Stomach smooth muscle (tissue), 2 donors: ENCODE results near the gene RLF.
"Not testable (repeated sequence)": the region's sequence is repeated elsewhere in the genome, so short reads cannot be mapped to it uniquely, and the experiment has no call there.

Source experiments
- H3K27ac ChIP-seq: one replicate; pipeline ENCODE4 v1.7.0; 2013; ENCODE audit warnings: mild to moderate bottlenecking, low read length, inconsistent platforms
- H3K27me3 ChIP-seq, 2 donors: one replicate each; pipeline ENCODE4 v1.7.0; 2013; ENCODE audit warnings: low read length in 2 of 2; ENCODE audit not compliant: insufficient read depth in 2 of 2, control insufficient read depth in 1 of 2
- H3K36me3 ChIP-seq, 2 donors: one replicate each; pipeline ENCODE4 v1.7.0; 2013; ENCODE audit warnings: low read length in 2 of 2; ENCODE audit not compliant: control insufficient read depth in 2 of 2, insufficient read depth in 2 of 2
- H3K4me1 ChIP-seq: one replicate; pipeline ENCODE4 v1.7.0; 2013; ENCODE audit warnings: low read length; ENCODE audit not compliant: control insufficient read depth, insufficient read depth
- H3K4me3 ChIP-seq, 2 donors: one replicate each; pipeline ENCODE4 v1.7.0; 2013; ENCODE audit warnings: low read length in 2 of 2
- H3K9ac ChIP-seq, 2 donors: one replicate each; pipeline ENCODE4 v1.7.0; 2013; ENCODE audit warnings: low read length in 2 of 2, mild to moderate bottlenecking in 1 of 2
- H3K9me3 ChIP-seq, 2 donors: one replicate each; pipeline ENCODE4 v1.7.0; 2013; ENCODE audit warnings: low read length in 2 of 2; ENCODE audit not compliant: control insufficient read depth in 2 of 2
- donor health status: healthy.
- donor health status: Pancreatic carcinoma.

Gene RLF

DNA sequence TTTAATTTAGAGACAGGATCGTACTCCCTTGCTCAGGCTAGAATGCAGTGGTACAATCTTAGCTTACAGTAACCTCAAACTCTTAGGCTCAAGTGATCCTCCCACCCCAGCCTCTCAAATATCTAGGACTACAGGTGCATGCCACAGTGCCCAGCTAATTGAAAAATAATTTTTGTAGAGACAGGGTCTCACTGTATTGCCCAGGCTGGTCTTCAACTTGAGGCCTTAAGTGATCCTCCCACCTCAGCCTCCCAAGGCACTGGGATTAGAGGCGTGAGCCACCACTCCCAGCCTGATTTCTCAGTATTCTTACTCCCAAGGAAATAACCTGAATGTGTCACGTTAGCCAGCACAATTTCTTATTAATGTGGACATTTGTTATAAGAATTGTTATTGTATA lies 9.8 kb downstream of the RLF start:
- no peak overlapping the region for H3K4me3 ChIP-seq
- H3K27me3 ChIP-seq, result no peaks in the 10 kb centered on the region
- H3K36me3 ChIP-seq, result peaks cover 0 to 2% of the 10 kb centered on the region in 2 donors
- H3K9ac ChIP-seq, result no peak overlapping the region
- H3K9me3 ChIP-seq, result no peaks in the 10 kb centered on the region
- no peak overlapping the region for H3K27ac ChIP-seq
- H3K4me1 ChIP-seq, result no peaks in the 10 kb centered on the region

DNA sequence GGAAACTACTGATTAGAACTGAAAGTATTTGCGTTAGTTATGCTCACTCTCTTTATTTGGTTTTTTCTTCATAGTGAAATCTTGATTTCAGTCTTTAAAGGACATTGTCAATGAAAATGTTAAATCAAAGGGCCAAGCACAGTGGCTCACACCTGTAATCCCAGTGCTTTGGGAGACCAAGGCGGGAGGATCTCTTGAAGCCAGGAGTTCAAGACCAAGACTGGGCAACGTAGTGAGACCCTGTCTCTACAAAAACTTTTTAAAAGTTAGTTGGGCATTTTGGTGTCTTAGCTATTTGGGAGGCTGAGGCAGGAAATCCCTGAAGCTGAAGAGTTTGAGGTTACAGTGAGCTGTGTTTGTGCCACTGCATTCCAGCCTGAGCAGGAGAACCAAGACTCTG lies 13.6 kb downstream of the RLF start:
- H3K4me3 ChIP-seq, result no peak overlapping the region
- no peaks in the 10 kb centered on the region for H3K9me3 ChIP-seq
- H3K27ac ChIP-seq, result no peak overlapping the region
- H3K4me1 ChIP-seq, result no peaks in the 10 kb centered on the region
- H3K36me3 ChIP-seq, result peaks cover 0 to 2% of the 10 kb centered on the region in 2 donors
- no peak overlapping the region for H3K9ac ChIP-seq
- no peaks in the 10 kb centered on the region for H3K27me3 ChIP-seq

DNA sequence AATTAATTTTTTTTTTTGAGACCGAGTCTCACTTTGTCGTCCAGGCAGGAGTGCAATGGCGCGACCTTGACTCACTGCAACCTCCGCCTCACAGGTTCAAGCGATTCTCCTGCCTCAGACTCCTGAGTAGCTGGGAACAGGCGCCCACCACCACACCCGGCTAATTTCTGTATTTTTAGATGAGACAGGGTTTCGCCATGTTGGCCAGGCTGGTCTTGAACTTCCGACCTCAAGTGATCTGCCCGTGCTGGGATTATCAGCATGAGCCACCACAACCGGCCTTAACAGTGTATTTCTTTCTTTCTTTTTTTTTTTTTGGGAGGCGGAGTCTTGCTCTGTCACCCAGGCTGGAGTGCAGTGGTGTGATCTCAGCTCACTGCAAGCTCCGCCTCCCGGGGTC lies 15.8 kb downstream of the RLF start:
- H3K9me3 ChIP-seq, H3K4me3 ChIP-seq, H3K36me3 ChIP-seq, H3K27me3 ChIP-seq, H3K4me1 ChIP-seq, H3K27ac ChIP-seq, H3K9ac ChIP-seq: not testable (repeated sequence)

DNA sequence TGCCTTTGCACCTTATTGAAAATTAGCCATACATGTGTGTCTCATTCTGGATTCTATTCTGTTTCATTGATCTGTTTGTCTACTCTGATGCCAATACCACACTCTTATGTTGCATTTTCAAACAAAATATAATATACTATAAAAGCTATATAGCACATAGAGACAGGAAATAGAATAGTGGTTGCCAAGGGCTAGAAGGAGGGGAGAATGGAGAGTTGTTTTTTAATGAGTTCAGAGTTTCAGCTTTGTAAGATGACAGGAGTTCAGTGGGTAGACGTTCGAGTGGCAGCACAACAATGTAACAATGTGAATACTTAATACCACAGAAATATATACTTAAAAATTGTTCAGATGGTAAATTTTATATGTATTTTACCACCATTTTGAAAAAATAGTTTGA lies 17.0 kb downstream of the RLF start:
- H3K36me3 ChIP-seq, result no peaks in the 10 kb centered on the region
- H3K9me3 ChIP-seq, result no peaks in the 10 kb centered on the region
- H3K27ac ChIP-seq, result no peak overlapping the region
- peaks cover 4% of the 10 kb centered on the region for H3K4me1 ChIP-seq
- H3K4me3 ChIP-seq, result no peak overlapping the region
- H3K9ac ChIP-seq, result no peak overlapping the region
- H3K27me3 ChIP-seq, result no peaks in the 10 kb centered on the region

DNA sequence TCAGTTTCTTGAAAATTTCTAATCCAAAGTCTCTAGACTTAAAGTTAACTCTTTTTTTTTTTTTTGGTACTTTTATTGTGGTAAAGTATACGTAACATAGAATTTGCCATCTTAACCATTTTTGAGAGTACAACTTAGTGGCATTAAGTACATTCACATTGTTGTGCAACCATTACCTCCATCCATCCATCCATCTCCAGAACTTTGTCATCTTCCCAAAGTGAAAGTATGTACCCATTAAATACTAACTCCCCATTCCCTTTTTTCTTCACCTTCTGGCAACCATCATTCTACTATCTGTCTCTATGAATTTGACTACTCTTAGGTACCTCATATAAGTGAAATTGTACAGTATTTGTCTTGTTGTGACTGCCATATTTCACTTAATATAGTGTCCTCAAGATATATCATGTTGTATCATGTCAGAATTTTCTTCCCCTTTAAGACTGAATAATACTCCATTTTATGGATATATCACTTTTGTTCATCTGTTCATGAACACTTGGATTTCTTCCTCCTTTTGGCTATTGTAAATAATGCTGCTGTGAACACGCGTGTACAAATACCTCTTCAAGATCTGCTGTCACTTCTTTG lies 18.4 kb downstream of the RLF start:
- Histone ChIP-seq H3K27ac (no peak overlapping the region), H3K36me3 (no peaks in the 10 kb centered on the region), H3K4me1 (peaks cover 8% of the 10 kb centered on the region), H3K9me3 (no peaks in the 10 kb centered on the region), H3K9ac (no peak overlapping the region), H3K27me3 (no peaks in the 10 kb centered on the region), H3K4me3 (no peak overlapping the region)

DNA sequence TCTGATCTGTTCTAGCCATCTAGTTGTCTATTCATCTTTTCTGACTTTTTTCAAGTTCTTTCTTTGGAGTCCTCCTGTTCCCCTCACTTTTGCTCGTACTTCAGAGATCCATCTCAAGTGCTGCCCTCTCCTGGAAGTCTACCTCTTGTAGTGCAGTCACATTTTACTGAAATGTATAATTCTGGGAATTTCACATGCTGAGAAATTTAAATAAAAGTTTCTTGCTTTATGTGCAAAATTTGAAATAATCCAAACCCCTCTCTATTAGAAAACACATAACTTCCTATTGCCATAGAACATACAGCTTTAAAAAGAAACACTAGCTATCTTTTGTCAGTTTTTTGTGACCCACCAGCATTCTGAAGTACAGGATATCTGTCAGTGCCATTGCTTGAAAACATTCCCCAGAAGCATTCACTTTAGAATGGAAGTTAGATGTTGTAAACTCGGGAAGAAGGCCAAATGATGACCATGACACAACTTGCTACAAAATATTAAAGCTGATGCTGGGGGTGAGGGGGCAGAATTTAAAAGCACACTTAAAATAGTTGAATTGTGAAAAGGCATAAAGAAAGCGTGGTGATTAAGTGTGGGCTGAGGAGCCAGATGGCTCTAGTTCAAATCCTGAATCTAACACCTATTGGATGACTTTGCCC lies 22.0 kb downstream of the RLF start:
- Histone ChIP-seq H3K36me3 (no peaks in the 10 kb centered on the region), H3K27ac (no peak overlapping the region), H3K9ac (no peak overlapping the region), H3K27me3 (no peaks in the 10 kb centered on the region), H3K9me3 (no peaks in the 10 kb centered on the region), H3K4me1 (peaks cover 14% of the 10 kb centered on the region), H3K4me3 (no peak overlapping the region)

DNA sequence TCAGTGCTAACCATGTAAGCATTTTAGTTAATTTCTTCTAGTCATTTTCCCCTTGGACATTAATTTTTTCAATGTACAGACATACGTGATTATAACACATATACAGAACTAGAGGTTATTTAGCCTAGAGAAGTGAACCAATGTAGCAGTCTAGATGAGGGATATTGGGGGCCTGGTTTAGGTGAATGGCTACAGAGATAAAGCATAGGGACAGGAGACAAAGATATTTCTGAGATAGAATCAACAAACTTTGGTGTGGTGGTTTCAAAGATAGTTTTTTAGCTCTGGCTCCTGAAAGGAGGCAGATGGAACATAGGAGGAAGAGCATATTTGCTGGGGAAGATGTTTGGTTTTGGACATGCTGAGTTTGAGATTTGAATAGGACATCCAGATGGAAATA lies 23.0 kb downstream of the RLF start:
- H3K4me1 ChIP-seq, result peaks cover 14% of the 10 kb centered on the region
- H3K4me3 ChIP-seq, result no peak overlapping the region
- no peaks in the 10 kb centered on the region for H3K36me3 ChIP-seq
- H3K9ac ChIP-seq, result no peak overlapping the region
- H3K27ac ChIP-seq, result no peak overlapping the region
- no peaks in the 10 kb centered on the region for H3K9me3 ChIP-seq
- no peaks in the 10 kb centered on the region for H3K27me3 ChIP-seq

DNA sequence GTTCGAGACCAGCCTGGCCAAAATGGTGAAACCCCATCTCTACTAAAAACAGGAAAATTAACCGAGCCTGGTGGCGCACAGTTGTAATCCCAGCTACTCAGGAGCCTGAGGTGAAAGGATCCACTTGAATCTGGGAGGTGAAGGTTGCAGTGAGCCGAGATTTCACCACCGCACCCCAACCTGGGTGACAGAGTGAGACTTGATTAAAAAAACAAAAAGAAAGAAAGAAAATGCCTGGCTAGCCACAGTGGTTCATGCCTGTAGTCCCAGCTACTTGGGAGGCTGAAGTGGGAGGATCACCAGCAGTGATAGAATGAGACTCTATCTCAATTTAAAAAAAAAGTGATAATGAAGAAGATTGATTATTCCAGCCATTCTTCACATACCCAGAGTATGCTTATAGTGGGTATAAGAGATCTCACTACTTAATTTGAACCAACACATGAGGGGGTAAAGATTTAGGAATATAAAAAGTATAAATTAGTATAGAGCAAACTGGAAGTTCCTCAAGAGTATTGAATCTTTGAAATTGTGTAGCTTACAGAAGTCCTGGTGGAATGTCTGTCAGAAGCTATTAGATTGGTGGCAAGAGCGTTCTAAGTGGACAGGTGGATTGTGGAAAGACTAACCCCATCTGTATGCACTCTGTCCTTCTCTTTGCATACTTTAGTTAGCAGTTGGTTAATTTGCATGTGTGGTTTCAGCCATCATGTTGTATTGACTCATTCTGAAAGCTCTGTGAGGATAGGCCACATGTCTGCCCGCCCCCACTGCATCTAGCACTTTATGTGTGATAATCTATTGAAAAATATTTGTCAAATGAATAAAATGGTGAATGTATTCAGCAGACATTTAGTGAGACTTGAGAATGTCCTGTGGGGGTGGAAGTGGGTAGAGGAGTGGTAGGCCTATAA lies 25.0 kb downstream of the RLF start:
- H3K27me3 ChIP-seq, result no peaks in the 10 kb centered on the region
- no peak overlapping the region for H3K27ac ChIP-seq
- H3K9me3 ChIP-seq, result no peaks in the 10 kb centered on the region
- H3K4me3 ChIP-seq, result no peak overlapping the region
- peaks cover 14% of the 10 kb centered on the region for H3K4me1 ChIP-seq
- no peaks in the 10 kb centered on the region for H3K36me3 ChIP-seq
- H3K9ac ChIP-seq, result no peak overlapping the region

DNA sequence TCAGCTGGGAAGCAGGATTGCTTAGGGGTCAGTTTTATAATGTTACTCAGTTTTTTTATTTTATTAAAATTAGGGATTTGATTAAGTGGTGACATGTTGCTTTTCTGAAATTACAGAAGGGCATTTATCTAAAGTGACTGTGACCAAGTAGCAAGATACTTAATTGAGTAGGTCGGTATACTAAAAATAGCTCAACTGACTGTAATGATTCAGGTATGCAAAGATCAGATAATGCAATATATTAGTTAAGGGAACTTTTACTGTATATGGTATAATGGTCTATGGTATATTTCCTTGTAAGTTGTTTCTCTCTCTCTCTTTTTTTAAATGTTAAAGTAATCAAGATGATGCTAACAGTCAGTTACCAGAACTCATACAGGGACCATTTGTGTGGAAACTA lies 26.2 kb downstream of the RLF start:
- Histone ChIP-seq H3K27me3 (no peaks in the 10 kb centered on the region), H3K4me1 (peaks cover 14% of the 10 kb centered on the region), H3K9ac (no peak overlapping the region), H3K4me3 (no peak overlapping the region), H3K27ac (no peak overlapping the region), H3K9me3 (no peaks in the 10 kb centered on the region), H3K36me3 (peaks cover 5% of the 10 kb centered on the region in 2 donors)

DNA sequence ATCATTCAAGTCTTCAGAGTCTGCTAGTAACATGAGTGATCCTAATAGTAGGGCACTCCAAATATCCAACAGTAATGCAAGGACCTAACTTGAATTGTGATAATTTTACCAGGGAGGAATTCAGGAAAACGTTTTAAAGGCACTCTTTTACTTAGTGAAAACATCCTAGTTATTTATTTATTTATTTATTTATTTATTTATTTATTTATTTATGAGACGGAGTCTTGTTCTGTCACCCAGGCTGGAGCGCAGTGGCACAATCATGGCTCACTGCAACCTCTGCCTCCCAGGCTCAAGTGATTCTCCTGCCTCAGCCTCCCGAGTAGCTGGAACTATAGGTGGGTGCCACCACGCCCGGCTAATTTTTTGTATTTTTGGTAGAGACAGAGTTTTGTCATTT lies 33.5 kb downstream of the RLF start:
- H3K9ac ChIP-seq, H3K27me3 ChIP-seq: not testable (repeated sequence)
- H3K36me3 ChIP-seq, result peaks cover 13 to 26% of the 10 kb centered on the region in 2 donors

DNA sequence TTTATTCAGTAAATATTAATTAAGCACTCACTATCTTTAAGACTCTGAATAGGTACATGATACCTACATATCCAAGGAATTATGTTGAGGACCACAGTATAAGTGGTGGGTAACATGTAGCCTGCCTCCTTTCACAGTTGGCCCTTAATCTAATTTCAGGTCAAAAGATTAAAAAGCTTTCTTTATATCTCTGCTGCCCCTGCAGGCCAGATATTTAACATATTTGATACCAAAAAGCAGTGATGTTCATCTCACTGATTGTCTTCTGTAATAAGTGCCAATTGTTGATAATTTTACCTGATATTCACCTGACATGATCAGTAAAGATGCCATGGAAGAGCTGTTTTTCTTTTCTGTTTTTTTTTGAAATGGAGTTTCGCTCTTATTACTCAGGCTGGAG lies 36.5 kb downstream of the RLF start:
- Histone ChIP-seq H3K9me3 (no peaks in the 10 kb centered on the region), H3K4me1 (no peaks in the 10 kb centered on the region), H3K9ac (no peak overlapping the region), H3K36me3 (peaks cover 7 to 22% of the 10 kb centered on the region in 2 donors), H3K4me3 (no peak overlapping the region), H3K27me3 (no peaks in the 10 kb centered on the region), H3K27ac (no peak overlapping the region)

More for the DNA sequence above, 33.5 kb downstream of the RLF start:
- H3K4me1 ChIP-seq, H3K27ac ChIP-seq, H3K4me3 ChIP-seq, H3K9me3 ChIP-seq: not testable (repeated sequence)
